Measurements from ENCODE around the gene PGAP6.

DNA sequence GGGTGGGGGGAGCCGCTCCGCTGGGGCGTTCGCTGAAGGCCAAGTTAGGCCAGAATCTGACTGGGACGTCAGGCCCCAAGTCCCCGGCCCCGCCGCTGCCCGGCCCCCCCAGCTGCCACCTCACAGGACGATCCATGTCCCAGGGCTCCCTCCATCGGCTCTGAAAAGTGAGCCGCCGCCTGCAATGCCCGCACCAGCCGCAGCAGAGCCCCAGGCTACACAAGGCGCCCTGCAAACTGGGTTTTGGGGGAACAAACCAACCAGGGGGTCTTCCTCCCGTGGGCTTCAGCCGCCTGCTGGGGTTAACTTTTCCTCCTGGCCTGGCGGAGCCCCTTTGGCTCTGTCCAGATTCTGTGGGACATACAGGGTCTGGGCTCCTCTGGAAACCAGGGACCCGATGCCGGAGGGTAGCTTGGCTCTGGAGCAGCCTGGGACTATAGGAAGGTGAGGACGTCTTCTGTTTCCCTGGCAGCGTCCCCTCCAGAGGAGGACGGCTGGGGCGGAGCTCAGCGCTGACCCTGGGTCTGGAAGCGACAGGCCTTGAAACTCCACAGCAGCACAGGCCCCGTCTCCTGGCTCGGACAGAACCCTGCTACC is 16.1 kb upstream of the PGAP6 start:
- TF ChIP-seq EZH2 (IDR thresholded peaks at IDR 0.05; ENCODE audit: low read depth, low read length, severe bottlenecking) (no peak), CTCF (IDR thresholded peaks at IDR 0.05; ENCODE audit: control extremely low read depth in 1 of 3, insufficient read depth in 1 of 3, low read depth in 1 of 3, low read length in 3 of 3) (peak in 2 of 3 experiments; percentile 13 to 28; a peak in 3 of 4 replicates), POLR2A (IDR thresholded peaks at IDR 0.05; ENCODE audit: control extremely low read depth in 1 of 2, low read depth in 2 of 2, low read length in 2 of 2) (no peak), TBP (IDR thresholded peaks at IDR 0.05; ENCODE audit: low read depth, low read length) (no peak), EP300 (IDR thresholded peaks at IDR 0.05; ENCODE audit: borderline replicate concordance in 1 of 2, low read depth in 2 of 2, low read length in 2 of 2) (no peak), POLR2AphosphoS5 (IDR thresholded peaks at IDR 0.05; ENCODE audit: low read depth, low read length) (no peak), CTBP2 (IDR thresholded peaks at IDR 0.05; ENCODE audit: borderline replicate concordance, insufficient read depth, insufficient read length, low read length) (no peak), SIN3A (conservative IDR thresholded peaks at IDR 0.05 in 1 of 2, IDR thresholded peaks at IDR 0.05 in 1 of 2; ENCODE audit: low read depth in 1 of 2, low read length in 2 of 2) (no peak), RFX5 (IDR thresholded peaks at IDR 0.05; ENCODE audit: borderline replicate concordance, low read depth, low read length) (no peak), BRCA1 (IDR thresholded peaks at IDR 0.05; ENCODE audit: low read depth, low read length) (no peak), TCF12 (IDR thresholded peaks at IDR 0.05; ENCODE audit: low read depth, low read length) (no peak)

Data from H1 (cell line).